ENCODE data around the gene CHIC2.
"Not testable (repeated sequence)": the region's sequence is repeated elsewhere in the genome, so short reads cannot be mapped to it uniquely, and the experiment has no call there.

The CHIC2 gene

GRCh38 chr4:54058171-54058570 lies 6.2 kb downstream of the CHIC2 start:
- Histone ChIP-seq H3K27ac (no peak overlapping the region), H3K4me2 (peak overlapping the region; percentile 20 to 98 (median 46); a peak in 18 of 22 replicates), H3K4me1 (peaks cover 33 to 82% (median 66%) of the 10 kb centered on the region in 10 experiments), H3K36me3 (peaks cover 0 to 26% (median 13%) of the 10 kb centered on the region in 11 experiments; a peak in 12 of 22 replicates), H4K20me1 (peaks cover 74 to 100% (median 94%) of the 10 kb centered on the region in 11 experiments), H3K27me3 (no peaks in the 10 kb centered on the region), H3K4me3 (no peak overlapping the region), H3K9me3 (replicated peaks in 1 of 11) (no peaks in the 10 kb centered on the region), H3K9ac (0 out of 22 replicates have a peak overlapping the region, but pooled peaks of 1 of the 11 experiments have one; percentile 9)
- TF ChIP-seq Cebpa-rat (IDR thresholded peaks at IDR 0.05) = no peak

GRCh38 chr4:54056360-54056759 lies 8.0 kb downstream of the CHIC2 start:
- Histone ChIP-seq H3K27ac (no peak overlapping the region), H4K20me1 (peaks cover 70 to 100% (median 93%) of the 10 kb centered on the region in 11 experiments), H3K9me3 (replicated peaks in 1 of 11) (no peaks in the 10 kb centered on the region), H3K4me2 (peak overlapping the region; percentile 16 to 98 (median 49); a peak in 19 of 22 replicates), H3K36me3 (peaks cover 0 to 26% (median 13%) of the 10 kb centered on the region in 11 experiments; a peak in 12 of 22 replicates), H3K4me3 (no peak overlapping the region), H3K27me3 (no peaks in the 10 kb centered on the region), H3K4me1 (peaks cover 21 to 81% (median 50%) of the 10 kb centered on the region in 10 experiments), H3K9ac (no peak overlapping the region)
- TF ChIP-seq Cebpa-rat (IDR thresholded peaks at IDR 0.05) = no peak

- Histone ChIP-seq H3K27me3 (no peaks in the 10 kb centered on the region), H4K20me1 (peaks cover 64 to 100% (median 94%) of the 10 kb centered on the region in 11 experiments), H3K9ac (no peak overlapping the region), H3K36me3 (peaks cover 0 to 32% (median 15%) of the 10 kb centered on the region in 11 experiments; a peak in 14 of 22 replicates), H3K4me1 (peaks cover 19 to 79% (median 42%) of the 10 kb centered on the region in 10 experiments), H3K9me3 (replicated peaks in 1 of 11) (no peaks in the 10 kb centered on the region), H3K4me2 (no peak overlapping the region), H3K4me3 (no peak overlapping the region), H3K27ac (no peak overlapping the region)
- TF ChIP-seq Cebpa-rat (IDR thresholded peaks at IDR 0.05) = no peak
These were observed 8.9 kb downstream of the CHIC2 start for GRCh38 chr4:54055494-54055893.

GRCh38 chr4:54054501-54054900 lies 9.9 kb downstream of the CHIC2 start:
- Histone ChIP-seq H3K36me3 (peaks cover 5 to 33% (median 17%) of the 10 kb centered on the region in 11 experiments; a peak in 16 of 22 replicates), H3K27ac (no peak overlapping the region), H3K9ac (no peak overlapping the region), H3K27me3 (no peaks in the 10 kb centered on the region), H3K4me2 (no peak overlapping the region), H3K9me3 (replicated peaks in 1 of 11) (no peaks in the 10 kb centered on the region), H4K20me1 (peaks cover 63 to 100% (median 94%) of the 10 kb centered on the region in 11 experiments), H3K4me3 (no peak overlapping the region), H3K4me1 (peaks cover 19 to 69% (median 34%) of the 10 kb centered on the region in 10 experiments)
- TF ChIP-seq Cebpa-rat (IDR thresholded peaks at IDR 0.05) = no peak

- peaks cover 13 to 58% (median 22%) of the 10 kb centered on the region in 10 experiments for H3K4me1 ChIP-seq
- H3K9ac ChIP-seq = not testable (repeated sequence)
These were observed 11.1 kb downstream of the CHIC2 start for GRCh38 chr4:54053322-54053721.

GRCh38 chr4:54050214-54050904 lies 14.0 kb downstream of the CHIC2 start:
- Histone ChIP-seq H3K27ac (no peak overlapping the region), H3K4me2 (no peak overlapping the region)

More at GRCh38 chr4:54053322-54053721, 11.1 kb downstream of the CHIC2 start:
- not testable (repeated sequence) for H3K4me3 ChIP-seq; H3K27me3 ChIP-seq; H3K9me3 ChIP-seq (replicated peaks in 1 of 11); H3K27ac ChIP-seq
- peaks cover 16 to 45% (median 29%) of the 10 kb centered on the region in 11 experiments for H3K36me3 ChIP-seq
- peaks cover 51 to 100% (median 83%) of the 10 kb centered on the region in 11 experiments for H4K20me1 ChIP-seq
- peak overlapping the region in 2 of 11 experiments; percentile 19 to 35; a peak in 2 of 22 replicates for H3K4me2 ChIP-seq

DNA sequence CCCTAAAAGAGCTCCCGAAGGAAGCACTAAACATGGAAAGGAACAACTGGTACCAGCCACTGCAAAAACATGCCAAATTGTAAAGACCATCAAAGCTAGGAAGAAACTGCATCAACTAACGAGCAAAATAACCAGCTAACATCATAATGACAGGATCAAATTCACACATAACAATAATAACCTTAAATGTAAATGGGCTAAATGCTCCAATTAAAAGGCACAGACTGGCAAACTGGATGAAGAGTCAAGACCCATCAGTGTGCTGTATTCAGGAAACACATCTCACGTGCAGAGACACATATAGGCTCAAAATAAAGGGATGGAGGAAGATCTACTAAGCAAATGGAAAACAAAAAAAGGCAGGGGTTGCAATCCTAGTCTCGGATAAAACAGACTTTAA lies 20.8 kb downstream of the CHIC2 start:
- H4K20me1 ChIP-seq = peaks cover 0 to 55% (median 19%) of the 10 kb centered on the region in 11 experiments; a peak in 14 of 22 replicates
- H3K36me3 ChIP-seq = peaks cover 38 to 54% (median 47%) of the 10 kb centered on the region in 11 experiments

More at GRCh38 chr4:54050214-54050904, 14.0 kb downstream of the CHIC2 start:
- H4K20me1 ChIP-seq = peaks cover 29 to 75% (median 54%) of the 10 kb centered on the region in 11 experiments; a peak in 21 of 22 replicates
- no peak overlapping the region for H3K4me3 ChIP-seq
- peaks cover 0 to 35% (median 0%) of the 10 kb centered on the region in 10 experiments; a peak in 6 of 20 replicates for H3K4me1 ChIP-seq
- no peaks in the 10 kb centered on the region for H3K27me3 ChIP-seq
- TF ChIP-seq Cebpa-rat (IDR thresholded peaks at IDR 0.05) = no peak
- H3K9ac ChIP-seq = no peak overlapping the region
- H3K36me3 ChIP-seq = peaks cover 22 to 47% (median 32%) of the 10 kb centered on the region in 11 experiments
- H3K9me3 ChIP-seq (replicated peaks in 1 of 11) = peaks cover 8 to 14% (median 12%) of the 10 kb centered on the region in 11 experiments; a peak in 21 of 22 replicates

DNA sequence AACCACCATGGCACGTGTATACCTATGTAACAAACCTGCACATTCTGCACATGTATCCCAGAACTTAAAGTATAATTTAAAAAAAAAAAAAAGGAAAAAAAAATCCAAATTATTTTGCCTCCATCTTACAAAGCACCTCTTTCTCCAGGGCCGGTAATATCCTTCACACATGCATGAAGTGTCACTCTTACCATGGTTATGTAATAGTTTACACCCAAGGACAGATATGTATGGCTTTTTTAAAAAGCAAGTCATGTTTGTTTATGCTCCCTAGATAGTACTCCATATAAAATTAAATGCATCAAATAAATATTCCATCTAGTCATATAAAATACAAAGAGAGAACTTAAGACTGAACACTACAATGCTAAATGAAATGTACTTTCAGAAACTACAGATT lies 22.5 kb downstream of the CHIC2 start:
- peaks cover 0 to 5% (median 0%) of the 10 kb centered on the region in 11 experiments; a peak in 2 of 22 replicates for H3K9me3 ChIP-seq (replicated peaks in 1 of 11)
- no peak overlapping the region for H3K4me2 ChIP-seq
- no peak overlapping the region for H3K27ac ChIP-seq
- no peaks in the 10 kb centered on the region for H3K27me3 ChIP-seq
- peaks cover 0 to 64% (median 19%) of the 10 kb centered on the region in 11 experiments; a peak in 14 of 22 replicates for H4K20me1 ChIP-seq
- no peak overlapping the region for H3K9ac ChIP-seq
- no peak for TF ChIP-seq Cebpa-rat (IDR thresholded peaks at IDR 0.05)
- H3K4me3 ChIP-seq = no peak overlapping the region
- H3K4me1 ChIP-seq = no peaks in the 10 kb centered on the region; a peak in 2 of 20 replicates
- peaks cover 34 to 61% (median 48%) of the 10 kb centered on the region in 11 experiments for H3K36me3 ChIP-seq

More for the DNA sequence above, 20.8 kb downstream of the CHIC2 start:
- H3K4me3 ChIP-seq, H3K4me1 ChIP-seq, H3K9ac ChIP-seq, H3K27ac ChIP-seq, H3K27me3 ChIP-seq, H3K4me2 ChIP-seq: not testable (repeated sequence)
- peaks cover 8 to 14% (median 9%) of the 10 kb centered on the region in 11 experiments; a peak in 21 of 22 replicates for H3K9me3 ChIP-seq (replicated peaks in 1 of 11)

DNA sequence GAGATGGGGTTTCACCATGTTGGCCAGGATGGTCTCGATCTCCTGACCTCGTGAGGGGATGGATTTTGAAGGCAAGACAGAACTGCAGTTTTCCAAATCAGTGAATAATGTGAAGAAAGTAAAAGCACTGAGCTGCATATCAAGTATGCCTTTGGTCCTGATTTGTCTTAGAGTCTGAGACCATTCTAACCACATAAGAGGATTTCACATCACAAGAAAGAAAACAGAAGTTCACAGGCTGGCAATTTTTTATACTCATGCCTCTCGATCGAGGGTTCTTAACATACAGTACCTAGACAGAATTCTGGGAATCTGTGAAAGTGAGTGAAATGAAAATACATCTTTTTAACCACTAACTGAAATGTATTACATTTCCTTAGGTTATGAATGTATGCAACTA lies 23.3 kb downstream of the CHIC2 start:
- Histone ChIP-seq H3K36me3 (peaks cover 42 to 70% (median 56%) of the 10 kb centered on the region in 11 experiments), H3K9me3 (replicated peaks in 1 of 11) (peaks cover 0 to 5% (median 0%) of the 10 kb centered on the region in 11 experiments; a peak in 2 of 22 replicates), H3K27ac (no peak overlapping the region), H3K27me3 (no peaks in the 10 kb centered on the region), H3K4me2 (no peak overlapping the region; a peak in 1 of 22 replicates), H4K20me1 (peaks cover 0 to 72% (median 19%) of the 10 kb centered on the region in 11 experiments; a peak in 14 of 22 replicates), H3K4me1 (no peaks in the 10 kb centered on the region; a peak in 2 of 20 replicates), H3K9ac (no peak overlapping the region), H3K4me3 (no peak overlapping the region)
- TF ChIP-seq Cebpa-rat (IDR thresholded peaks at IDR 0.05) = no peak

Data from BLaER1 treated with 17β-estradiol and CSF1 and Interleukin-3, amounts not matched to agents 10 nM and 100 nM (cell line).